Fibroblast of skin of back (primary cell): ENCODE data around the gene AQP7. TPM values are rescaled to one million over a fixed set of nuclear protein-coding genes. Genes with fewer than 3 reads are reported as not detected.
A peak's percentile ranks its signal among the peaks of the same experiment; 100 is the strongest.
"Not testable (repeated sequence)": the region's sequence is repeated elsewhere in the genome, so short reads cannot be mapped to it uniquely, and the experiment has no call there.

Source experiments
- DNase-seq: peaks from one replicate; pipeline ENCODE4 v3.0.0-alpha.2; 2013
- polyA plus RNA-seq, 2 experiments: library from polyadenylated mRNA; unstranded; fragments of 120-200 nt; gene quantifications; one replicate each; pipeline ENCODE4 v1.2.1, GENCODE V29; 2013; ENCODE audit not compliant: insufficient read length in 2 of 2

AQP7 gene
- 0.30 TPM for polyA plus RNA-seq (2013, experiment 1 of 2; ENCODE audit: insufficient read length)
- polyA plus RNA-seq (2013, experiment 2 of 2; ENCODE audit: insufficient read length) = not detected

- DNase-seq = not testable (repeated sequence)
Observed at GRCh38 chr9:33402371-33402770, at the start of gene AQP7. Gene AQP7 (minus strand): TSS chr9:33402568. CDS start chr9:33401262, 1,306 bp downstream.

- no peak for DNase-seq
Observed at GRCh38 chr9:33450621-33451146, 48.3 kb upstream of the AQP7 start.

- no peak for DNase-seq
Observed at GRCh38 chr9:33449715-33450114, 47.3 kb upstream of the AQP7 start.

GRCh38 chr9:33447799-33448553 lies 45.6 kb upstream of the AQP7 start:
- DNase-seq = no peak

DNA sequence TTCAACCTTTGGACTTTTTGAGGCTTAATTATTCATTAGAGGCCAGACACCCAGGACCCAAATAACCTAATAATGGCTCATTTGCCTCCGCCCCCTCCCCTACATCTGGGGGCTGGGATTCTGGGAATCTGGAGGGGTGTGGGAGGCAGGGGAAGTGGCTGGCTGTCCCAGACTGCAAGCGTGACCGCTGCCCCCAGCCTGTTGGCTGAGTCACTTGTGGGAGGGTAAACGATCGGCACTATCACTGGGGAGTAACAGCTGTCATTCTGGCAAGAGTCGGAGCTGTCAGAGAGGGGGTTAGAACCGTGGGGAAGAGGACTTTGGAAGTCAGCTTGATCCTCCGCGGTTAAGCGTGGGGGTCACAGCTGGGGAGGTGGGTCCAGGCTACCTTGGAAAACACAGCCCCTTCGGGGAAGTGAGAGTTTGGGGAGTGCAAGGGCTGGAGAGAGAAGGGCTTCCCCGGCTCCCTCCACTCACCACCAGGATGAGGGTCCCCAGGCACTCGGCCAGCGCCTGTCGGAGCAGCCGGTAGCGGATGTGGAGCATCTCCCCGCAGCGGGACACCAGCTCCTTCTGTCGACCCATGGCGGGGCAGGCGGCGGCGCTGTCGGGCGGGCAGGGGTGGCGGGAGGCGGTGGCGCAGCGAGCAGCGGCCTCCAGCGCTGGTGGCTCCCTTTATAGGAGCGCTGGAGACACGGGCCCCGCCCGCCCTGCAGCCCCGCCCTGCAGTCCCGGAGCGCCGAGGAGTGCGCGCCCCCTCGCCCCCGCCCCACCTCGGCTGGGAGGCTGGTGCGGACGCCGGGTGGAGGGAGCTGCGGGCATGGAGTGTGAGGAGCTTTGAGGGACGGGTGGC lies 44.8 kb upstream of the AQP7 start, which contains the start of gene AQP3:
Gene AQP3, minus strand, starts transcription at position 648 of the 853 bp plus-strand sequence. Its CDS starts 63 bp downstream, at position 585.
- peak; percentile 66 for DNase-seq

GRCh38 chr9:33446240-33446945 lies 44.0 kb upstream of the AQP7 start:
- DNase-seq = no peak

DNA sequence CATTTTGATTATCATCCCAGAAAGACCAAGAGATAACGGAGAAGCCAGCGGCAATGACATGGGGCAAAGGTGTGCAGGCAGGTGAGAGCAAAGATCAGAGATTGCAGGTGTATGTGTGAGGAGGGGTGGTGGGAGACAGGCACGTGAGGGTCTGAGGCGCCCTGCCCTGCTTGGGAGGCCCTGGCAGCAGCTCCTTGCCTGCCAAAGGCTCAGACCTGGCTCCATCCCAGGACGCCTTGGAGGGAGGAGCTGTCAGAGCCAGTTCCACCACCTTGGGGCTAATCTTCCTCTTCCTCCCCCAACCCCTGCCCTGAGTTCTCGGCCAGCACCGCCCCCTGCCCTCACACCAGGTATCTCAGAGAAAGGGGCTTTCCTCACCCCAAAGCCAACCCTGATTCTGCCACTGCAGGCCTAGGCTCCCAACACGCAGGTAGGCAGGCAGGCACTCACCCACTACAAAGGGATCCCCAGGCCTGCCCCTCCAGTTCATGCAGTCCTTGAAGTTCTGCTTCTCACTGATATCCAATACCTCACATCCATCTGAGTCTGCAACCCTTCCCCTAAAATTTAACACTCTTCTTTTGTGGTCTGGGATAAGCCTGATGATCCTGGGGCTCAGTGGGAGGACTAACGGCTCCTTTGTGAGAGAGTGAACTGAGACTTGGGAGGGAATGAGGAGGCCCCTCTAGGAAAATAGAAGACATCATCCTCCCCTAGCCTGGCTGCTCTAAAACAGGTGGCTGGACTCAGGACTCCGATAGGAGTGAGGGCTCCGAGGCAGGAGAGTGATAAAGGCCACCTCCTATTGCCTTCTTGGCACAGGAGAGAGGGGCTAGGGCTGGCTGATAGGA lies 43.2 kb upstream of the AQP7 start:
- DNase-seq = no peak

- DNase-seq = no peak
Observed at GRCh38 chr9:33443464-33444154, 41.2 kb upstream of the AQP7 start.

DNA sequence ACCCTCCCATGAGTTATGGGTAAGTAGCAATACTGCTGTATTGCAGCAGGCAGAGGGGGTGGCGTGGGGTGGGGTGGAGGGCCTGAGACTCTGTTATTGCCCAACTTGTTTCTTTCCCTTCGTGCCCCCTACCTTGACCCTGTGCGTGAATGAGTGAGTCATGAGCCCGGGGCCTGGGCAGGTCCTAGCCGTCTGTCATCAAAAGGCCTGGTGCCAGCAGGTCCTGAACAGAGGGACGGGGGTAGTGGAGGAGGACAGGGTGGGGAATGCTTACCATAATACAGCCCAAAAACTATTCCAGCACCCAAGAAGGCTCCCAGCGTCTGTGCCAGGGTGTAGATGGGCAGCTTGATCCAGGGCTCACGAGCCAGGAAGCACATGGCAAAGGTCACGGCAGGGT lies 40.7 kb upstream of the AQP7 start:
- DNase-seq = no peak

DNA sequence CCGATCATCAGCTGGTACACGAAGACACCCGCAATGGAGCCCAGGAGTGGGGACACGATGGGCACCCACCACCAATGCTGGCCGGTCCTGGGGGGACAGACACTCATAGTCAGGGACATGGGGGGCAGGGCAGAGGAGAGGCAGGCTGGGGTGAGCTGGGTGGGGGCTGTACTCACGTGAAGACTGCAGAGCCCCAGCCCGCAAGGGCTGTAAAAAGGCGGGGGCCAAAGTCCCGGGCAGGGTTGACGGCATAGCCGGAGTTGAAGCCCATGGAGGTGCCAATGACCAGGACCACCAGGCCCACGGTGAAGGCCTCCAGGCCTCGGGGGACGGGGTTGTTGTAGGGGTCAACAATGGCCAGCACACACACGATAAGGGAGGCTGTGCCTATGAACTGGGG lies 39.8 kb upstream of the AQP7 start:
- DNase-seq = no peak

DNA sequence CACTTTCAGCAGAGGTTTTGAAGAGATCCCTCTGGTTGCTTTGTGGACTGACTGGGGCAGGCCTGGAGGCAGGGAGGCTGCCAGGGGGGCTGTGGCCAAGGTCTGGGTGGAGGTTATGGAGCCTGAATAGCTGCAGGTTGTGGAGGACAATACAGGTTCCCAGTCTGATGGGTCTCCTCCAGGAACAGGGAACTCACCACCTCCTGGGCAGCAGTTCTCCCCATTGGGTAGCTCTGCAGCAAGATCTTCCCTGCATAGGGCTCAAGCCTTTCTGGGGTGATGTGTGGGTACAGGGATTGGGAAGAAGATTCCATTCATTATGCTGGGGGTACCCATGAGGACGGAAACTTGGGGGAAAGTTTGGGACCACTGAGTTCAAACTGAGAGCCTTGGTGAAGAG lies 38.2 kb upstream of the AQP7 start:
- DNase-seq = no peak

DNA sequence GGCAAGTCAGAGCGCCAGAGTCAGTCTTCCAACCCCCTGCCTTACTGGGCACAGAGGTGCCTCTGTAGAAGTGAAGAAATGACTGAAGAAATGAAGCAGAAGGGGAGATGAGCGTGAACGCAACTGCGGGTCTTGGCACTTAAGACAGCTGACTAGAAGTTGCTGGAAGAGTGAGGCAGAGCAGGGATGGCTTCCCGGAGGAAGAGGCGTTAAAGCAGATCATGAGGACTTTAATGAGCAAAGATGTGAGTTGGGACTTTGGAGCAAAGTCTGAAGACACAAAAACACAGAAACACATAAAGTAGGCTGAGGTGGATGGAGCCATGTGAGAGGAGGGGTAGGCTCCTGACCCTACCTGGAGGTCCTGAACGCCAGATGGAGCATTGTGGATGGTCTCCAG lies 37.8 kb upstream of the AQP7 start:
- no peak for DNase-seq

DNA sequence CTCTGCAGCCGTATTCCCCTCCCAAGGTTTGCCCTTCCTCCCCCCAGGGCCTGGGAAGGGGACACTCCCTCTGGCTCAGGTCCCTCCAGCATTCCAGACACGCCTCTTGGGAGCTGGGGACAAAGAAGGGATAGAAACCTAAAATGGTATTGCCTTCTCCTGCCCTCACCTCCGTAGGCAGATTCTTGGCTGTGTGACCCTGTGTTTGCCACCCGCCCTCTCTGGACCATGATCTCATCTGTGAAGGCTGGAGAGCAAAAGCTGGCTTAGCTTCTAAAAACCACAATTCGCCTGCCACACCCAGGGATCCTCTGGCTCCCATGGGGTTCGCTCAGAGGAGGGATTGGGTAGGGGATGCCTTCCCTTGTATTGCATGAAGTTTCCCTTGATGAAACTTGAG lies 37.4 kb upstream of the AQP7 start:
- DNase-seq = peak; percentile 27

GRCh38 chr9:33438926-33439680 lies 36.7 kb upstream of the AQP7 start:
- DNase-seq = no peak

GRCh38 chr9:33437898-33438297 lies 35.5 kb upstream of the AQP7 start:
- DNase-seq = no peak

- DNase-seq = no peak
Observed at GRCh38 chr9:33437205-33437604, 34.8 kb upstream of the AQP7 start.

GRCh38 chr9:33436445-33436844 lies 34.1 kb upstream of the AQP7 start:
- no peak for DNase-seq

DNA sequence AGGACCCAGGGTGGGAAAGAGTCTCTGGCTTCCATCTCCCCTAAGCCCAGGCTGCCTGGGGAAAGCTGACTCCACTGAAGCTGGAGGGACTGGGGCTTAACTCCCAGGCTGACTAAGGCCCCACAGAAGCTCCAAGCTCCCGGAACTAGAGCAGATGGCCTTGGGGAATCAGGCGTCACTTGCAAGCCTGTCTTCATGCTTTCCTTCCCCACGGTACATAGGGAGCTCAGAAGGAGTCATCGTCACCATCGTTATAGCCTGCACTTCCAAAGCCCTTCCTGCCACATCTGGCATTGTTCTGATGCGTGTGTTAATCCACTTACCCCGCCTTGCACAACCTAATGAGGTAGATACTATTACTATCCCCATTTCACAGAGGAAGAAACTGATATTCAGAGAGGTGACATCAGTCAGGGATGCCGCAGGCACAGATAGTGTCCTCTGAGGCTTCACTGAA lies 33.5 kb upstream of the AQP7 start:
- DNase-seq = no peak

DNA sequence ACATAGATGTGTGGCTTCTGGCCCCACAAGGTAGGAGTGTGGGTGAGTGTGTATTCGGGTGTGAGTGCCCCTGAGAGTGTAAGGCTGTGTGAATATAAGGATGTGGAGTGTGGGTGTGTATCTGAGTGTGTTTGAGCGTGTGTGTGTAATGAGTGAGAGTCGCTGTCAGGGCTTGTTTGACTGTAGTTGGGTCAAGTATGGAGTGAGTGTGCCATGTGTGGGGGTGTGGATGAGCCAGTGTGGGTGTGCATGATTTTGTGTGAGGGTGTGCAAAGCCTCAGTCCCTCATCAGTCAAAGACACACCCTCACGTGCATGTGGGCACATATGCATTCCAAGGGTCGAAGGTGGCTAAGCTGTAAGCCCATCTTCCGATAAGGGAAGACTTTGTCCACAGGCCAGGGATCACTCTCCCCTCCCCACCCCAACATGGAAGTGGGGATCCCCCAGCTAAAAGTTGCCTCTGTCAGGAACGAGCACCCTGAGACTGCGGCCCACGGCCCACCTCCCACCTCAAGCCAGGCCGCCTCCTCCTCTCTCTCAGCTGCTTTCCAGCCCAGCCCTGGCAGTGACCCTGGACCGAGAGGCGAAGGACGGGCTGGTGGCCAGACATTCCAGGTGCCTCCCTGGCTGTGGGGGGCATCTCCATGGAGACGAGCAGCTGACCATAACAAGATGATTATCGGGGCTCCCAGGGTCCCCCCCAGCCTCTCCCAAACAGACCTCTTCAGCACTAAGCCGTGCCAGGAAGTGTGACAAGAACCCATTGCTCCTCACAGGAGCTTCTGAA lies 32.1 kb upstream of the AQP7 start:
- no peak for DNase-seq
